Neural cell (in vitro differentiated cells): ENCODE results near the gene ATP11A. TPM values are rescaled to one million over a fixed set of nuclear protein-coding genes. Genes with fewer than 3 reads are reported as not detected.

Experiments
- H2AFZ ChIP-seq: fragments of 200-600, 300-800 bp; sonication (generic), shearing (Covaris generic); 2 replicates; pipeline ENCODE4 v1.6.0; 2014; ENCODE audit warnings: low read depth, mild to moderate bottlenecking, antibody characterized with exemption, low read length, moderate library complexity
- H3F3A ChIP-seq: fragments of 200-600 bp; shearing (Covaris generic); 2 replicates; pipeline ENCODE4 v1.6.1; 2016; ENCODE audit warnings: mild to moderate bottlenecking, moderate library complexity, mixed read lengths, antibody characterized with exemption, low read length; ENCODE audit not compliant: insufficient read depth, poor library complexity, severe bottlenecking
- H3K27ac ChIP-seq: fragments of 200-600, 300-800 bp; sonication (generic), shearing (Covaris generic); 2 replicates; pipeline ENCODE4 v1.5.1; 2014; ENCODE audit warnings: mild to moderate bottlenecking, low read length, moderate library complexity
- H3K27me3 ChIP-seq: fragments of 300-800, 200-600 bp; sonication (generic), shearing (Covaris generic); 2 replicates; pipeline ENCODE4 v1.6.0; 2014; ENCODE audit warnings: mild to moderate bottlenecking, low read depth, low read length, moderate library complexity; ENCODE audit not compliant: insufficient read depth
- H3K36me3 ChIP-seq: fragments of 300-800, 200-600 bp; sonication (generic), shearing (Covaris generic); 2 replicates; pipeline ENCODE4 v1.5.1; 2014; ENCODE audit warnings: mild to moderate bottlenecking, antibody characterized with exemption, low read length, moderate library complexity; ENCODE audit not compliant: insufficient read depth
- H3K4me2 ChIP-seq: fragments of 300-800, 200-600 bp; sonication (generic), shearing (Covaris generic); 2 replicates; pipeline ENCODE4 v1.6.0; 2014; ENCODE audit warnings: mild to moderate bottlenecking, low read length
- H3K4me3 ChIP-seq: fragments of 300-800, 200-600 bp; sonication (generic), shearing (Covaris generic); 2 replicates; pipeline ENCODE4 v1.5.1; 2014; ENCODE audit warnings: mild to moderate bottlenecking, low read length, moderate library complexity
- H3K79me2 ChIP-seq: fragments of 200-600 bp; shearing (Covaris generic); replicated peaks from 2 replicates; pipeline ENCODE4 v1.6.0; 2014; ENCODE audit warnings: mild to moderate bottlenecking, low read length, moderate library complexity; ENCODE audit not compliant: insufficient read depth
- H3K9ac ChIP-seq: fragments of 300-800, 200-600 bp; sonication (generic), shearing (Covaris generic); 2 replicates; pipeline ENCODE4 v1.6.1; 2016; ENCODE audit warnings: mild to moderate bottlenecking, low read length, mixed read lengths
- H3K9me2 ChIP-seq: fragments of 200-600 bp; shearing (Covaris generic); 2 replicates; pipeline ENCODE4 v1.6.1; 2016; ENCODE audit warnings: mild to moderate bottlenecking, low read length, mixed read lengths; ENCODE audit not compliant: insufficient read depth
- H3K9me3 ChIP-seq: fragments of 200-600, 300-800 bp; sonication (generic), shearing (Covaris generic); 2 replicates; pipeline ENCODE4 v1.6.1; 2016; ENCODE audit warnings: mild to moderate bottlenecking, mixed run types, low read length, moderate library complexity, mixed read lengths
- H4K20me1 ChIP-seq: fragments of 200-600 bp; shearing (Covaris generic); 2 replicates; pipeline ENCODE4 v1.6.1; 2016; ENCODE audit warnings: mild to moderate bottlenecking, mixed run types; ENCODE audit not compliant: insufficient read depth
- CTCF ChIP-seq: fragments of 450-650 bp; IDR thresholded peaks from 2 replicates; pipeline ENCODE4 v1.5.1; 2014; ENCODE audit warnings: antibody characterized with exemption, mild to moderate bottlenecking, moderate library complexity; ENCODE audit not compliant: poor library complexity, severe bottlenecking
- EP300 ChIP-seq: fragments of 450-650 bp; conservative IDR thresholded peaks from 2 replicates; pipeline ENCODE4 v1.6.1; 2014; ENCODE audit warnings: antibody characterized with exemption, mild to moderate bottlenecking, moderate library complexity; ENCODE audit not compliant: poor library complexity, severe bottlenecking
- EZH2 ChIP-seq: fragments of 200-600, 300-800 bp; shearing (Covaris generic), sonication (generic); IDR thresholded peaks from 2 replicates; pipeline ENCODE4 v1.6.1; 2014; ENCODE audit warnings: antibody characterized with exemption, low read length, borderline replicate concordance, mild to moderate bottlenecking; ENCODE audit not compliant: insufficient read depth, poor library complexity, severe bottlenecking
- MXI1 ChIP-seq: fragments of 450-650 bp; conservative IDR thresholded peaks from 2 replicates; pipeline ENCODE4 v1.6.1; 2014; ENCODE audit warnings: antibody characterized with exemption, mild to moderate bottlenecking; ENCODE audit not compliant: poor library complexity, severe bottlenecking
- POLR2AphosphoS5 ChIP-seq: IDR thresholded peaks from 2 replicates; pipeline ENCODE4 v1.6.1; 2012
- RAD21 ChIP-seq: fragments of 450-650 bp; conservative IDR thresholded peaks from 2 replicates; pipeline ENCODE4 v1.6.1; 2014; ENCODE audit warnings: antibody characterized with exemption, mild to moderate bottlenecking, moderate library complexity
- SMC3 ChIP-seq: fragments of 450-650 bp; conservative IDR thresholded peaks from 2 replicates; pipeline ENCODE4 v1.6.1; 2014; ENCODE audit warnings: antibody characterized with exemption, mild to moderate bottlenecking, moderate library complexity; ENCODE audit not compliant: poor library complexity
- TAF1 ChIP-seq: IDR thresholded peaks from 2 replicates; pipeline ENCODE4 v1.6.1; 2012; ENCODE audit warnings: low read depth
- polyA plus RNA-seq: library from polyadenylated mRNA; depleted of rRNA; stranded (reverse); fragments of >200 nt; gene quantifications from 2 replicates; pipeline ENCODE4 v1.2.3, GENCODE V29; 2014
- TF ChIP-seq, protein P1 (sequence below): IDR thresholded peaks from 2 replicates; pipeline ENCODE4 v1.6.1; 2012; ENCODE audit warnings: borderline replicate concordance

The ATP11A gene
- polyA plus RNA-seq, 1 donor from 2014 or later = 3.0 TPM

- H3K27me3 ChIP-seq = no peaks in the 10 kb centered on the region
- no peaks in the 10 kb centered on the region for H3K36me3 ChIP-seq
- H2AFZ ChIP-seq = no peak overlapping the region
- no peaks in the 10 kb centered on the region for H3K79me2 ChIP-seq
- H3F3A ChIP-seq = no peaks in the 10 kb centered on the region
- H3K9ac ChIP-seq = no peak overlapping the region
- no peak overlapping the region for H3K4me3 ChIP-seq
- no peak overlapping the region for H3K4me2 ChIP-seq
- H3K27ac ChIP-seq = no peak overlapping the region
- H3K9me3 ChIP-seq = no peaks in the 10 kb centered on the region
- no peak for TF ChIP-seq EP300
- no peak for TF ChIP-seq TAF1
- TF ChIP-seq, protein P1, sequence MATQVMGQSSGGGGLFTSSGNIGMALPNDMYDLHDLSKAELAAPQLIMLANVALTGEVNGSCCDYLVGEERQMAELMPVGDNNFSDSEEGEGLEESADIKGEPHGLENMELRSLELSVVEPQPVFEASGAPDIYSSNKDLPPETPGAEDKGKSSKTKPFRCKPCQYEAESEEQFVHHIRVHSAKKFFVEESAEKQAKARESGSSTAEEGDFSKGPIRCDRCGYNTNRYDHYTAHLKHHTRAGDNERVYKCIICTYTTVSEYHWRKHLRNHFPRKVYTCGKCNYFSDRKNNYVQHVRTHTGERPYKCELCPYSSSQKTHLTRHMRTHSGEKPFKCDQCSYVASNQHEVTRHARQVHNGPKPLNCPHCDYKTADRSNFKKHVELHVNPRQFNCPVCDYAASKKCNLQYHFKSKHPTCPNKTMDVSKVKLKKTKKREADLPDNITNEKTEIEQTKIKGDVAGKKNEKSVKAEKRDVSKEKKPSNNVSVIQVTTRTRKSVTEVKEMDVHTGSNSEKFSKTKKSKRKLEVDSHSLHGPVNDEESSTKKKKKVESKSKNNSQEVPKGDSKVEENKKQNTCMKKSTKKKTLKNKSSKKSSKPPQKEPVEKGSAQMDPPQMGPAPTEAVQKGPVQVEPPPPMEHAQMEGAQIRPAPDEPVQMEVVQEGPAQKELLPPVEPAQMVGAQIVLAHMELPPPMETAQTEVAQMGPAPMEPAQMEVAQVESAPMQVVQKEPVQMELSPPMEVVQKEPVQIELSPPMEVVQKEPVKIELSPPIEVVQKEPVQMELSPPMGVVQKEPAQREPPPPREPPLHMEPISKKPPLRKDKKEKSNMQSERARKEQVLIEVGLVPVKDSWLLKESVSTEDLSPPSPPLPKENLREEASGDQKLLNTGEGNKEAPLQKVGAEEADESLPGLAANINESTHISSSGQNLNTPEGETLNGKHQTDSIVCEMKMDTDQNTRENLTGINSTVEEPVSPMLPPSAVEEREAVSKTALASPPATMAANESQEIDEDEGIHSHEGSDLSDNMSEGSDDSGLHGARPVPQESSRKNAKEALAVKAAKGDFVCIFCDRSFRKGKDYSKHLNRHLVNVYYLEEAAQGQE = no peak
- no peaks in the 10 kb centered on the region for H4K20me1 ChIP-seq
- H3K9me2 ChIP-seq = no peaks in the 10 kb centered on the region
Observed at GRCh38 chr13:112679932-112680677, 9.7 kb upstream of the ATP11A start.

DNA sequence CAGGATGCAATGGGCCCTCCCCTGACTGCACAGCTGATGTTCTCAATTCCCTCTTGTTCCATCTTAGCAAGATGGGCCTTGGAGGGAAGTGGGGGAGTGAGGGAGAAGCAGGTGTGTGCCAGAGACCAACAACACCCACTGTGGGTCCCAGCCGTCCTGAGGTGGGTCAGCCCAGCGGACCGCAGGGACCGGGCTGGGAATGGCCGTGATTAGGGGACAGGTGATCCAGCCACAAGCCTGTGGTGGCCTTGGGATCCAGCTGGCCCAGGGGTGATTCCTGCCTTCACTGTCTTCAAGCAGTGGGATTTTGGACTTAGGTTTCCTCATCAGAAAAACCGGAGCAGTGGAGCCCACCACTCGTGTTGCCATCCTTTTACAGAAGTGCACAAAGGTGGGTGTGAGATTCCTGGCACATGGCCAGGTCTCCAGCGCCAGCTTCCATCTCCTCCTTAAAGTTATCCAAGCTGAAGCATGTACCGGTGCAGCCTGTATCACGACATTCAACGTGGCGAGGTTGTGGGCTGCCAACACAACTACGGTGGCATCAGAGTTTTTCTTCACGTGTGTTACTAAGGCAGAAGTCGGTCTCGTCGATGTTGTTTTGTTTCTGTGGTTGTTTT, 9.0 kb upstream of the ATP11A start:
- Histone ChIP-seq H3K27ac (no peak overlapping the region), H3K9ac (no peak overlapping the region), H3K9me3 (no peaks in the 10 kb centered on the region), H3K4me2 (no peak overlapping the region), H2AFZ (no peak overlapping the region), H3K9me2 (no peaks in the 10 kb centered on the region), H3K27me3 (no peaks in the 10 kb centered on the region), H4K20me1 (no peaks in the 10 kb centered on the region), H3K4me3 (no peak overlapping the region), H3F3A (no peaks in the 10 kb centered on the region), H3K79me2 (no peaks in the 10 kb centered on the region), H3K36me3 (no peaks in the 10 kb centered on the region)
- TF ChIP-seq RAD21 = no peak

- no peaks in the 10 kb centered on the region for H3F3A ChIP-seq
- no peak overlapping the region for H3K27ac ChIP-seq
Observed at GRCh38 chr13:112683581-112683980, 6.3 kb upstream of the ATP11A start.

More at GRCh38 chr13:112683581-112683980, 6.3 kb upstream of the ATP11A start:
- no peak overlapping the region for H3K9ac ChIP-seq
- no peaks in the 10 kb centered on the region for H3K36me3 ChIP-seq
- no peaks in the 10 kb centered on the region for H3K79me2 ChIP-seq
- H3K4me2 ChIP-seq = no peak overlapping the region
- H4K20me1 ChIP-seq = no peaks in the 10 kb centered on the region
- TF ChIP-seq, protein P1 = no peak
- TF ChIP-seq SMC3 = no peak
- no peak for TF ChIP-seq EP300
- TF ChIP-seq TAF1 = no peak
- no peak for TF ChIP-seq EZH2
- TF ChIP-seq CTCF = no peak
- no peak for TF ChIP-seq POLR2AphosphoS5
- TF ChIP-seq MXI1 = no peak
- TF ChIP-seq RAD21 = no peak
- no peak overlapping the region for H3K4me3 ChIP-seq
- no peaks in the 10 kb centered on the region for H3K27me3 ChIP-seq
- H3K9me3 ChIP-seq = no peaks in the 10 kb centered on the region
- no peaks in the 10 kb centered on the region for H3K9me2 ChIP-seq
- H2AFZ ChIP-seq = no peak overlapping the region
